Coronary artery (tissue), 2 donors: ENCODE measurements around the gene PODXL2.

ENCODE experiments used
- DNase-seq: peaks from one replicate; pipeline ENCODE4 v3.0.0-alpha.2; 2017; ENCODE audit warnings: low spot score
- H3K27ac ChIP-seq, 2 donors: fragments of 200-600 bp; sonication (generic); one replicate each; pipeline ENCODE4 v1.5.1; 2016 to 2019
- H3K4me3 ChIP-seq: fragments of 200-600 bp; sonication (generic); 2 replicates; pipeline ENCODE4 v1.5.1; 2016; ENCODE audit warnings: mild to moderate bottlenecking, moderate library complexity
- CTCF ChIP-seq: fragments of 200-600 bp; sonication (generic); IDR thresholded peaks from one replicate; pipeline ENCODE4 v1.5.1; 2019; ENCODE audit warnings: antibody characterized with exemption

PODXL2 gene, protein sequence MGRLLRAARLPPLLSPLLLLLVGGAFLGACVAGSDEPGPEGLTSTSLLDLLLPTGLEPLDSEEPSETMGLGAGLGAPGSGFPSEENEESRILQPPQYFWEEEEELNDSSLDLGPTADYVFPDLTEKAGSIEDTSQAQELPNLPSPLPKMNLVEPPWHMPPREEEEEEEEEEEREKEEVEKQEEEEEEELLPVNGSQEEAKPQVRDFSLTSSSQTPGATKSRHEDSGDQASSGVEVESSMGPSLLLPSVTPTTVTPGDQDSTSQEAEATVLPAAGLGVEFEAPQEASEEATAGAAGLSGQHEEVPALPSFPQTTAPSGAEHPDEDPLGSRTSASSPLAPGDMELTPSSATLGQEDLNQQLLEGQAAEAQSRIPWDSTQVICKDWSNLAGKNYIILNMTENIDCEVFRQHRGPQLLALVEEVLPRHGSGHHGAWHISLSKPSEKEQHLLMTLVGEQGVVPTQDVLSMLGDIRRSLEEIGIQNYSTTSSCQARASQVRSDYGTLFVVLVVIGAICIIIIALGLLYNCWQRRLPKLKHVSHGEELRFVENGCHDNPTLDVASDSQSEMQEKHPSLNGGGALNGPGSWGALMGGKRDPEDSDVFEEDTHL

DNA sequence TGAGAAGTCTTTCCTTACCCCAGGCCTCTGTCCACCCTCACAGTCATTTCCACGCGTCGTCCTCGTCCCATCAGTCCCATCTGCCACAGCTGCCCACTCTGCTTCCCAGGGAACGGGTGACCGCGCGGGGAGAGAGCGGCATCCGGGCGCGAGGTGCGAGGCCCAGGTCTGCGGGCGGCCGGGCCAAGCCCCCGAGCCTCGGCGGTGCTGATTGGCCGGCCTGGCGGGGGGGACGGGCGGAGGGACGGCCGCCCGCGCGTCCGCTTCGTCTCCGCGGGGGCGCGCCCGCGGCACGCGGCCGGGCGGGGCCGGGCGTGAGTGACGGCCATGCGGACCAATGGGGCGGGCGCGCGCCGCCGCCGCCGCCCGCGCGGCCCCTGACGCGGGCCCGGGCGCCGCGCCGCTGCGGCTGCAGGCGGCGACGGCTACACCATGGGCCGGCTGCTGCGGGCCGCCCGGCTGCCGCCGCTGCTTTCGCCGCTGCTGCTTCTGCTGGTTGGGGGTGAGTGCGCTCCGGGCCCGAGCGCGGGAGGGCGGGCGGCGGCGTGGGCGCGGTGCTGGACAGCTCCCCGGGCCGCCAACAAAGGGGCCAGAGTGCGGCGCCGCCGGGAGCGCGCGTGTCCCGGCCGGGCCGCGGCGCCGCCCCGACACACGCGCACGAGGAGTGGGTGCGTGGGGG, at the start of gene PODXL2:
TSS of gene PODXL2 (plus strand) at position 398 of the 679 bp plus-strand sequence. CDS start at position 433, 35 bp downstream.
- no peak for TF ChIP-seq CTCF
- no peak for DNase-seq
- Histone ChIP-seq H3K27ac (no peak within 1 kb of the TSS), H3K4me3 (peak within 1 kb of the TSS; percentile 72)

DNA sequence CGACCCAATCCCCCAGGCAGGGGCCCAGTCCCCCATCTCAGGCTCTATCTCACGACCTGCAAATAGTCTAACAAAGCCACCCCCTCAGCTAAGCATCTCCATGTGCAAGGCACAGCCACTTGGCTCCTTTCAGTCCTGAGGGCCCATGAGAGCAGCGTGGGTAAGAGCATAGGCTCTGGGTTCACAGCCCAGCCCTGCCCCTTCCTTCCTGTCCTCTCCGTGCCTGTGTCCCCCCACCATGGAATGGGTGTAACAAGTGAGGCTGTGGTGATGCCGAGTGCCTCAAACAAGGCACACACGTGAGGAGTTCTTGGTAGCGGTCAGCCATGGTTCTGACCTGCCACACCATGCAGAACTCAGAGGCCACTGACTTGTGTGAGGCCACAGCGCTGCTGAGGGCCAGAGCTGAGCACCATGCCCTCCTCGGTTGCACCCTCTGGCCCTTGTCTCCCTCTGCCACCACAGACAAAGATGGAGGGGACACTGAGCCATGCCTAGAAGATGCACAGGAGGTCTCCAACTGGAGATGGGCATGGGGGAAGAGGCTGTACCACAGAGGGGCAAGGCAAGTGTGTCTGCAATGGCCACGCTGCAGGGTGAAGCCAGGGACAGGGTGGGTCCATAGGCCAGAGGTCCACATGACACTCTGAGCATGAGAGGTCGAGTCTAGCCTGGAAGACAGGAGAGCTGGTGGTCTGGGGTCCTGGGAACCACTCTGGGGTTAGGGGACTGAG, 48.5 kb upstream of the PODXL2 start:
- TF ChIP-seq CTCF: no peak
- Histone ChIP-seq H3K4me3 (no peak overlapping the region), H3K27ac (no peak overlapping the region)
- no peak for DNase-seq

GRCh38 chr3:127584734-127585133, 44.3 kb upstream of the PODXL2 start:
- TF ChIP-seq CTCF: no peak
- no peak overlapping the region for H3K27ac ChIP-seq
- no peak overlapping the region for H3K4me3 ChIP-seq

GRCh38 chr3:127585163-127585812, 43.7 kb upstream of the PODXL2 start:
- no peak for TF ChIP-seq CTCF
- DNase-seq: no peak
- H3K27ac ChIP-seq: no peak overlapping the region
- no peak overlapping the region for H3K4me3 ChIP-seq

More at GRCh38 chr3:127584734-127585133, 44.3 kb upstream of the PODXL2 start:
- DNase-seq: no peak

DNA sequence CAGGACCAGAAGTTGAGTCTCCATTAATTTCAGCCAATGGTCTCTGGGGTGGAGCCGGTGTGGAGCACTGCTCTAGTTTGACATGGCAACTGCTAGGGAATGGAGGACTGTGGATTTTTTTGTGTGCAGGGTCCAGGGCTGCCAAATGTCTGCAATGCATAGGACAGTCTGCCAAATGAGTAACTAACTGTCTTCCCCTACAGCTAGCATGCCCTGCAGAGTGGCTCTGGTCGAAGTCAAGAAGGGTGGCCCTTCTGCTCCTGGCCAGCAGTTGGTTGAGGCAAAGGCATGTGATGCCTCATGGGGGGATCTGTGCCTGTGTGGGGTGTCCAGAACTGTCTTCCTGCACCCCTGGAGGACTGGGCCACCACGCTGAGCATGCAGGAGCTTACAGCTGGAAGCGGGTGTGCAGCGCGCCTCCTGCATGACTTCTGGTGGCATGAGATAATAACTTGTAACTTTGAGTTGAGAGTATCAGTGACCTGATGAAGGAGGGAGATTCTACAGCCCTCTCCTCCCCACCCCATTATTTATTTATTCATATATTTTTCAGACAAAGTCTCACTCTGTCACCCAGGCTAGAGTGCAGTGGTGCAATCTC, 43.1 kb upstream of the PODXL2 start:
- Histone ChIP-seq H3K4me3 (no peak overlapping the region), H3K27ac (no peak overlapping the region)
- no peak for DNase-seq
- no peak for TF ChIP-seq CTCF

DNA sequence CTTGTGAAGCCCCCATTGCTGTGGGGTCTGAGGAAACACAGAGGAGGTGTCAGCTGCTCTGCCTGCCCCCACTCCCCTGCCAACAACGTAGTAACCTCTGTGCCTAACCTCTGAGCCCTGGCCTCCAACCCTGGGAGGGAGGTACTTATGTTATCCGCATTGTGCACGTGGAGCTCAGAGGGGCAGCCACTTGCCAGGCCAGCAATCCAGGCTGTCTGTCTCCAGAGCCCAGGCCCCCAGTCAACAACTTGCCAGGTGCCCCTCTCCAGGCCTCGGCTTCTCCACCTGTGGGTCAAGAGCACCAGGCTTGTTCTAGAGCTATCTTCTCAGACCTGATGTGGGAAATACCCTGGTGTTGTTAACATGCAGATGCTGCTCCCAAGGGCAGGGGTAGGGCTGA, 41.1 kb upstream of the PODXL2 start:
- no peak for DNase-seq
- Histone ChIP-seq H3K4me3 (peak overlapping the region; percentile 14), H3K27ac (no peak overlapping the region)
- no peak for TF ChIP-seq CTCF
